GM12801 (cell line): ENCODE results near the gene QARS1.

Source experiments
- TF ChIP-seq, protein P1 (sequence below): IDR thresholded peaks from one replicate; pipeline ENCODE4 v1.5.1; 2011; ENCODE audit warnings: control low read depth; ENCODE audit not compliant: insufficient read length; ENCODE audit errors: extremely low read depth

The QARS1 gene

DNA sequence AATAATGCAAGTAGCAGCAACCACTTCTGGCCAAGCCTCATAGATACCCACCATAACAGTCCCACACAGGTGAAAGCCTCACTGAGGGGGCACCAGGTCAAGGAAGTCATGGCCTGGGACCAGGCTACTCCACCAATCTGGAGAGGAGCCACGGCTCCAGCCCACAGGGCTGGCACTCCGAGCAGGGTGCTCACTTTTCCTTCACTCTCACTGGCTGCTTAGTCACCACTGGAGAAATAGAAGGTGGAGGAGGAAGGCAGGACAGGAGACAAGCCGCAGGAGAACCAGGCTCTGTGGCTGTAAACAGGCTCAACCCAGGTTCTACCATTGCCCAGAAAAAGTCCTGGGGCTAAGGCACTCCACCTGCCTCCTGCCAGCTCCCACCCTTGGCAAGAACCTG lies 14.9 kb upstream of the QARS1 start:
- TF ChIP-seq, protein P1, sequence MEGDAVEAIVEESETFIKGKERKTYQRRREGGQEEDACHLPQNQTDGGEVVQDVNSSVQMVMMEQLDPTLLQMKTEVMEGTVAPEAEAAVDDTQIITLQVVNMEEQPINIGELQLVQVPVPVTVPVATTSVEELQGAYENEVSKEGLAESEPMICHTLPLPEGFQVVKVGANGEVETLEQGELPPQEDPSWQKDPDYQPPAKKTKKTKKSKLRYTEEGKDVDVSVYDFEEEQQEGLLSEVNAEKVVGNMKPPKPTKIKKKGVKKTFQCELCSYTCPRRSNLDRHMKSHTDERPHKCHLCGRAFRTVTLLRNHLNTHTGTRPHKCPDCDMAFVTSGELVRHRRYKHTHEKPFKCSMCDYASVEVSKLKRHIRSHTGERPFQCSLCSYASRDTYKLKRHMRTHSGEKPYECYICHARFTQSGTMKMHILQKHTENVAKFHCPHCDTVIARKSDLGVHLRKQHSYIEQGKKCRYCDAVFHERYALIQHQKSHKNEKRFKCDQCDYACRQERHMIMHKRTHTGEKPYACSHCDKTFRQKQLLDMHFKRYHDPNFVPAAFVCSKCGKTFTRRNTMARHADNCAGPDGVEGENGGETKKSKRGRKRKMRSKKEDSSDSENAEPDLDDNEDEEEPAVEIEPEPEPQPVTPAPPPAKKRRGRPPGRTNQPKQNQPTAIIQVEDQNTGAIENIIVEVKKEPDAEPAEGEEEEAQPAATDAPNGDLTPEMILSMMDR, result no peak

DNA sequence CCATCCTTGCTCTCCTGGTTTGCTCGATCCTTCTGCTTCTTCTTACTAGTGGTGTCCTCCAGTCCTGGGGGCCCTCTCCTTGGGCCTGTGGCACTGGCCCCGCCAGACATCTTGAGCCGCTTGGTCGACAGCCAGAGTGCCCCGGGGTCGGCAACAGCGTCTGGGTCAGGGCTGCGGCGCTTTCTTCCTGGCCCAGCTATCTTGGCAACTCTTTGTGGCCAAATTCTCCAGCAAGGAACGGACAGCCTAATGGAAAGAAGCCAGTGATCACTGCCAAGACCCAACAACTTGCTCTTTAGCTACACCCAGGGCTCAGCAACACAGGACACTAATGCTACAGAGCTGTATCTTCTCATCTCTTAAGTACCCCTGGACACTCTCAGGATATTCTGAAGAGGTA lies 14.5 kb upstream of the QARS1 start:
- TF ChIP-seq, protein P1, result no peak

DNA sequence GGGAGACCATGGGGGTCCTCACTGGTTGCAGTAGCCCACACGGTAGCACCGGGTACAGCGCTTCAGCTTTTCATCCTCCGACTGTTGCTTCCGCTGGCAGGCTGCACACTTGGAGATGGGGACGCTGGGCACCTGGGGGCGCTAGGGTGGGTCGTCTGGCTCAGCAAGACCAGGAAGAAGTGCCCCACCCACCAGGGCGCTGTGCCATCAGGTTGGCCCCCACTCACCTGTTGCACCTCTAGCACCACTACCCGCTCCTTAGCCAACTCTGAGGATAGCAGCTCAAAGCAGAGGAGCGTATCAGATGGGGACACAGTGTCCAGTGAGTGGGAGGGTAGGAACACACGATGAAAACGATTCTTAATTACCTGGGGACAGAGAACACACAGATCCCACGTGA lies 7.7 kb upstream of the QARS1 start:
- TF ChIP-seq, protein P1, result no peak

DNA sequence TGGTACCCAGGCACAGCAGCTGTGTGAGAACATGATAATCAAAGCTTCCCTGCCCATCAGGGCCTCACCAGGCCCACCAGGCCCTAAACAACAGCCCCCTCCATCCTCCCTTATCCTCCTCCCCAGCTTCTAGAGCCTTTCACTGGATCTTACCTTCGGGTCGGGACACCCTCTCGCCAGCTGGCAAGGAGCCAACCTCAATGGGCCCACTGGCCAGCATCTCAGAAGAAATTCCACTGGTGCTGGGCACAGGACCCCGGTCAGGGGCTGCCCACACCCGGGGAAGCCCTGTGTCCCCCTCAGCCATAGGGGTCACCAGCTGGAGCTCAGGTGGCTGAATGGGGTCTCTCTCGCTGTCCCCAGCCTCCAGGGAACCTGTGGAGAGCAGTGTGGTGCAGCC lies 6.8 kb upstream of the QARS1 start:
- TF ChIP-seq, protein P1, result no peak

DNA sequence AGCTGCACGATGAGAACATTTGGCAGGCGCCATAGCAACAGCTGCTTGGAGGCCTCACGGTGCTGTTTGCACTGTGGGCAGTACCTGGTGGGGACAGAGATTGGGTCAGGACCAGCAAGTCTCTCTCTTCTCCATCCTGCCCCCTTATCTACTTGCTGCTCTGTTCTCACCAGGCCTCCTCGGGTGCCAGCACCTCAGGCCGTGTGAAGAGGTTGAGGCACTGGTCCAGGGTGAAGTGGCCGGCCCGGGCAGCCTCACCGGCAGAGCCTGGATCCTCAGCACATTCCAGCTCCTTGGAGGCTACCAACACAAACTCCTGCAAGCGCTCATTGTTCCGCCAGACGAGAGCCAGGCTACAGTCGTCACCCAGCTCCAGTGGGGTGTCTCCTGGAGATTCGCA lies 6.2 kb upstream of the QARS1 start:
- TF ChIP-seq, protein P1, result no peak

DNA sequence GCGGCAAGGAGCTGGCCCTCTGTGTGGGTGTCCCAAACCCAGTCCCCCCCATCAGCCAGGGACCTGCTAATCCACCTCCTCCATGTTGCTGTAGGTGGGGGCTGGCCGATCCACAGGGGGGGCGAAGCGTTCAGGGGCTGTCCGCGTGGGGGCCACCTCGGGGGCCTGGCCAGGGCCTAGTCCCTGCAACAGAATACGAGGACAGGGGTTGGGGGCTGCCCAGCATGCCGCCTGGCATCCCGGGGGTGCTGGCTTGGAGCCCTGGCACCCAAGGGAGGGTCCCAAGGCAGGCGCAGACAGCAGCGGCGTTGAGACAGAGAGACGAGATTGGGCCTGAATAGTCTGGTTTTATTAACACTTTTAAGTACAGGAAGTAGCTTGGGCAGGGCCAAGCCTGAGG lies 3.8 kb upstream of the QARS1 start:
- TF ChIP-seq, protein P1, result no peak

DNA sequence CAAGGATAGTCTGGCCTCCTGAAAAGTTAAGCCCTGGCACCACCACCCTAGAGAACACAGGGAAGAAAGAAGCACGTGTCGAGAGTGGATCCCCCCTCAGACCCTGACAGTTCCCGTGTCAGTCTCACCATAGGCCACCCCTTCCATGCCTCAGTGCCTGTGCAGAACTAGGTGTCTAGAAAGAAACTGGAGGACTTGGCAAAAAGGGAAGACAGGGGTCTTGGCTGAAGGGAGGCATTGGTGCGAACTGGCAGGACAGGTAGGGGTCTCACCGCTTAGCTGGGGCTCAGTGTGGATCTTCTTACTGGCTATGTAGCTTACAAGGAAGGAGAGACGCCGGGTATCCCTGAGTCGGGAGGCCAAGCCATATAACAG lies 518 bp downstream of the QARS1 start:
- TF ChIP-seq, protein P1, result no peak
